Inflammatory macrophage treated with lipopolysaccharide for 4 hours (primary cell): ENCODE data around the gene UXS1.
A peak's percentile ranks its signal among the peaks of the same experiment; 100 is the strongest.

ENCODE experiments used
- DNase-seq: peaks from one replicate; pipeline ENCODE4 v3.0.0-alpha.2; 2020

The UXS1 gene

DNA sequence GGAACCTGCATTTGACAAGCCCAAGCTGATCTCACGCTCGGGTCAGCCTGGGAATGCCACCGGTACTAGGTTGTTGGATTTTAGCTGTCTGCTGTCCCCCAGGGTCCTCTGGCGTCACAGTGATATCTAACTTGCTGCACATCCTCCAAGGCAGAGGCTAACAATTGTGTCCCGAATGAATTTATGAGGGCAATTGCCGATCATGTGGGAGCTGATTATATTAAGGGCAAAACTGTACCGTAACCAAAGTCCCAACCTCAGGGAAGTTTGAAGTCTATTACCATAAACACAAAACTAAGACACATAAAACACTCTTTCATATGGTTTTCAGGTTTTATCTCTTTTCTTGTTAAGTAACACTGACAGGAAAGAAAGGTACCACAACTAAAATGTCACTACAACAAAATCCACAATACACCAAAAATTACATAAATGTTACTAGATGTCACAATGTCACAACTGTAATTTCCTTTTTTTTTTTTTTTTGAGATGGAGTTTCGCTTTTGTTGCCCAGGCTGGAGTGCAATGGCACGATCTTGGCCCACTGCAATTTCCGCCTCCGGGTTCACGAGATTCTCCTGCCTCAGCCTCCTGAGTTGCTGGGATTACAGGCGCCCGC is 6.7 kb downstream of the UXS1 start:
- DNase-seq, result peak; percentile 74

GRCh38 chr2:106185475-106186184 is 8.5 kb downstream of the UXS1 start:
- DNase-seq, result no peak

DNA sequence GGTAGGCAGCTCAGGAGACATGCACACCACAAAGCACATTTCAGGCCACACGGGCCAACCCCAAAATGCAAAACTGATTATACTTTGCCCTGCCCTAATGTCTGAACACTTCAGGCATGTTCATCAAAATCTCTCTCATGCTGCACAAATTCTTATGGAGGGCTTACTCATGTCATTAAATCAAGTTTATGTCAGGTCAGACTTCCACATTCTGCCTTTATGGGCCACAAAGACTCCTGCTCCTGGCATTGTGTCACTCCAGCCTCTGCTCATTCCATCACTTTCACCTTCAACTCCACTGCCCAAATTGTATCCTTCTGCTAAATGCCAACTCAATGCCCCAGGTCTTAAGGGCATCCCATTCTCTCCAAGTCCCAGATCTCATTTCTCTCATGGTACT is 9.2 kb downstream of the UXS1 start:
- no peak for DNase-seq

- peak; percentile 20 for DNase-seq
Observed at GRCh38 chr2:106184394-106184793, 9.7 kb downstream of the UXS1 start.

GRCh38 chr2:106183101-106183696 is 10.9 kb downstream of the UXS1 start:
- peak; percentile 4 for DNase-seq

DNA sequence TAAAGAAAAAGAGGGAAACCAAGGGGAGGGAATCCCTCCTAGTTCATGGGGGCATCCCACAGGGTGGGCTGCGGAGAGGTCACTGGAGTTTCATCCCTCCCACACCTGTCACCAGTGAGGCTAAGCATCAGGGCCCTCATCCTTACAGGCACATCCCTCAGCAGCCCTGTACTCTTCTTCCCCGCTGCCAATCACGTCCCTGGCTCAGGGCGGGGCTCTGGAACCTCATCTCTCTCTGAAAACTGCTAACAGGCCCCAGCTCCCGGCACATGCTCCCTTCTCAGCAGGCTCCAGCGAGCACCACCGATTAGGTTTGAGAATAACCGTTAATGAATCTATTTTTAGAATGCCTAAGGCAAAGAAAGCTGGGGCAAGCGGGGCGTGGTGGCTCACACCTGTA is 13.0 kb downstream of the UXS1 start:
- DNase-seq, result no peak

DNA sequence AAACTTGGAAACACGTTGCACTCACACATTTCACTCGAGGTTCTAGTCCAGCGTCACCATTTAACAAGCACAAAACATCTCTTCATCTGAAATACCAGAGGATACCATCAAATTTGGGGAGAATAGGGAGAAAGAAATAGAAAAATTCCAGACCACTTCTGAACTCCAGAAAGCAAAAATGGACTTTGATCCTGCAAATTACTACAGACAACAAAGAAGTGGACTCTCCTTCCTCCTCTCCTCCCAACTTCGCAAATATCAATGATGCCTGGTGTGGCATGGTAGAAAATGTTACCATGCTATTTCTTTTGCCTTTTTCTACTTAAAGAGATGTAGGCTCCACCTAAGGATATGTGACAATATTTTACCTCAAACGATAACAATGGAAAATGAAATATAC is 13.5 kb downstream of the UXS1 start:
- DNase-seq, result no peak

- DNase-seq, result no peak
Observed at GRCh38 chr2:106178716-106179115, 15.4 kb downstream of the UXS1 start.

GRCh38 chr2:106177581-106177980 is 16.5 kb downstream of the UXS1 start:
- DNase-seq, result no peak

DNA sequence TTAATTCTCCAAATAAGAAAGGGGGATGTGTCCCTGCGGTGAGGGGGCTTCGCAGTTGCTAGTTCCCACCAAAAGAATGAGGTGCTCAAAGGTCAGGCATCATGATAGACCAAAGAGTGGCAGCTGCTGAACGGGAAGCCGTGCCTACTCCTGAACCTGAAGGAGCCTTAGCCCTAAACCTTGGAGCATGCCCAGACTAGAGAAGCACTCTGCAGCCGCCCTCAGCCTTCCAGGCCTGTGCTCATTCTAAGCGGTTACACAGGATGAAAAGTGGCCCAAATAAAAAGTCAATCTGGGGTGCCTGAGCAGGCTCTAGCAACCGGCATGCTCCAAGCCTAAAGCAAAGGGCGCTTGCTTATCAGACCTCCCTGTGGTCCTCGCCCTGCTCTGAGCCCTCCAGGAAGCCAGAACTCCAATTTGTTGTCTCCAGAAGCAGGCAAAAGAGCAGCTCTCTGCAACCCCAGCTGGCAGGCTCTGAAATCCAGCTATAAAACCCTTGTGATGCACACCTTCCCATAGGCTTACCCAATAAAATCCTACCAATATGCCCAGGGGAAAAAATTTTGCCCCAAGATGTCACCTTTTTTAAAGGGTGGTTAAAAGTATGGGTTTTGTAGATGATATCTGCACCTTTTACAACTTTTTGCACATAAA is 17.5 kb downstream of the UXS1 start:
- no peak for DNase-seq

DNA sequence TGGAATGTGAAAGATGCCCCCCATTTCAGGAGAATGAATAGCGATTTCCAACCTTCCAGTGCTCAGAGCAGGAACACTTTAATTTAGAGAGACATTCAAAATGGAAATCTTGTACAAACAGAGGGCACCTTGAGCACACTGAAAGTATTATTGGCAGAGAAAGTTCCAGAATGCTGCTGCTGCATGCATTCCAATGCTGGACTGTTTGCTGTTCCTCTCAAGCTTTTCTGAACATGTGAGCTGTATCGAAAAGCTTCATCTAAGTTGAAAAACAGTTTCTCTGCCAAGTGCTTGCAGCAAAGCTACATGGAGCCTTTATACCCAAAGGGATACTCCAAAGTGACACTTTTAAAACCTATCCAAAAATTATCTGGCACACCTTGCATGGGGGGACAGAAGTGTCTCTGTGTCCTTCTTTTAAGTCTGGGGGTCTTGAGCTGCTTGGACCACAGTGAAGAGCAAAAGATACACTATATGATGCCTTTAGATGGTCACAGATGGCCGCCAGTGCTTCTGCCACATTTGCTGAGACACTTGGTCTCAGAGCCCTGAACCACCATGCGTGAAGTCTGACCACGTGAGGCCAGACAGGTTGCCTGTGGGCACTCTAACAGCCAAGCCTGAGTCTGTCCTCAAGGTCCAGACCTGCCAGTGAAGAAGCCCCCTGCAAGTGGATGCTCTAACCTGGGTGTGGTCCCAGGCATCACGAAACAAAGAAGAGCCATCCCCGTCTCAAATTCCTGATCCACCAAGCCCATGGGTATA is 18.8 kb downstream of the UXS1 start:
- no peak for DNase-seq

GRCh38 chr2:106174056-106174455 is 20.0 kb downstream of the UXS1 start:
- no peak for DNase-seq

DNA sequence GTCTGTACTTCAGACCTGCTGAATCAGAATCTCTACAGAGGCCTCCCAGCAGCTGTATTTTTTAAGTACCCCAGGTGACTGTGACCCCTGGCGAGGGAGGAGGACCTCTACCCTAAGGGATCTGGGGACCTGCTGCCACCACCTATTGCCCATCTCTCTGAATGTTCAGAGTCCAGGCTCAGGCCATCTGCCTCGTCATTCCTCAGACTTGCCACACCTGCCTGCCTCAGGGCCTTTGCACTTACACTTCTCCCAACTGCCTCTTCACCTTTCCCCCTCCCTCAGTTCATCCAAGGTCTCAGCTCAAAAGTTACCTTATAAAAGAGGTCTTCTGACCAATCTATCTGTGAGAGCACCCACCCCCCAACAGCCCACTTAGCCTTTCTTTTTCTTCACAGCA is 21.5 kb downstream of the UXS1 start:
- no peak for DNase-seq

GRCh38 chr2:106168657-106169056 is 25.4 kb downstream of the UXS1 start:
- peak; percentile 57 for DNase-seq

- DNase-seq, result no peak
Observed at GRCh38 chr2:106167067-106167466, 27.0 kb downstream of the UXS1 start.

DNA sequence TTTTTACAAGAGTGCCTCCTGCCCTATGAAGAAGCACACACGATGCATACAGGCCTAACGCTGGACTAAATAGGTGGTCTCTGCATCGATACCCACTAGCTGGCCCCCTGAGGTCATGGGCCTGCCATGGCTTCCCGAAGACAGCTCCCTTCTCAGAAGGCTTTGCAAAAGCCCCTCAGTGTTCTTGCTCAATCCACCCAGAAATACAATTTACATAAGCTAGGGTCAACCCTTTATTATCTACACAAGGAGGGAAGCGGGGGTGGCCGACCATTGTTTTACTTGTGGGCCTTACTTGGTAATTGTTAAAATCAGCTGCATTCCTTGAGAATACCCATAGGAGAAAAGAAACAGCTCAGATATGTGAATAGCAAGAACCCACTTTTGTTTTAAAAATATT is 28.5 kb downstream of the UXS1 start:
- no peak for DNase-seq

- no peak for DNase-seq
Observed at GRCh38 chr2:106165029-106165428, 29.1 kb downstream of the UXS1 start.

DNA sequence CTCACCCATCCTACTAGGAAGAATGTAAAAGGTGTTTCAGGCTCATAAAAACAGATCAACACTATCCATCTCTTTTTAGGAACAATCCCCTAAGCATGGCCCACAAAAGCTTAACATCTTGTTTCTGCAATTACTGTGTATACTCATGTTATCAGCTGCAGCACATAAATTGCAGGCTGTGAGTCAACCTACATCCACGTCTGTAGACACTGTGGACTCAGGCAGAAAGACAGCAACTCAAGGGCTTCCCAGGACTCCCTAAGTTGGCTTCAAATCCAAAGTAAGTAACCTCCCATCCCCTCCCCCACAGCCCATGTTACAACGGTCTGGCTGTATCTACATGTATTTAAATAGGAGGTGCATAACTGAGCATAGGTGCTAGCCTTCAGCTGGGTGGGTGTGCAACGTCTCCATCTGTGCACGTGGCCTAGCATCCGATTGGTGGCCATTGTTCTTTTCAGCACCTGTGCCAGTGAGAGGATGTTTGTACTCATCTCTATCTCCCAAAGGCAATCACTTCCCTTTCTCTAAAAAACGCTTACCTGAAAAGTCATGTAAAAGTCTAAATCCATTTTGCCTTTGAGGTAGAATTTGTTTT is 30.1 kb downstream of the UXS1 start:
- DNase-seq, result no peak

DNA sequence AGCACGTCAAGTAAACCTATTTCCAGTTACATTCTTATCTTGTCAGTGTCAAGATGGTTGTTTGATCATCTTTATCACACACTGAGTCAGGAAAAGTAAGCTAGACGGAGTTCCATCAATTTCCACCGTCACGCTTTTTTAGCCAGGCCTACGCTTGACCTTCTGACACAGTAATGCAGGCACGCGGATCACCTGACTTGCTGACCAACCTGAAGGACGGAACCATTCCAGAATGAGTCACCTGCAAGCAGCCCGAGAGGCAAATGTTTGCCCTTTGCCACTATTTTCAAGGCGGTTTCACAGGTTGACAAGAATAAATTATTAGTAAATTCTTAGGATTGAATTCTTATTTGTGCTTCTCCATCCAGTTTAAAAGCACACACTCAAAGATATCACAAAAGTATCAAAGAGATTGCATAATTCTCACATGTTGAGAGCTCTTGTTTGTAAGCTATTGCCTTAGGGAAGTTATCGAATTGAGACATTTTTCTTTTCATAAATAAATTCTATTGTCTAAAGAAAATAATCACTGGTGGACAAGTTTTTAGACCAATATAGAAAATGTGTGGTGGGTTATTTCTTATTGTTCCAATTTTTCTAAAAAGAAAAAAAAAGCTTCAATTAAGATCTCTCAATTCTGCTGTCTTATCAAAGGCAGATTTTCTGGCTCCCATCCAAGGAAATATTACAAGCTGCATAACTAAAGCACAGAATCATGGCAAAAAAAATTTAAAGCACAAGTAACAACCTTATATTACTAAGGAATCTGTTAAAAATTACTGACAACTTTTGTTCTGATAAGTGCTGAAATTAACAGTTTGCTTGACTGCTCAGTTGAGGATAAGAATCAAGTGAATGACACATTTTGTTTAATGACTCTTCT is 31.9 kb downstream of the UXS1 start:
- no peak for DNase-seq

DNA sequence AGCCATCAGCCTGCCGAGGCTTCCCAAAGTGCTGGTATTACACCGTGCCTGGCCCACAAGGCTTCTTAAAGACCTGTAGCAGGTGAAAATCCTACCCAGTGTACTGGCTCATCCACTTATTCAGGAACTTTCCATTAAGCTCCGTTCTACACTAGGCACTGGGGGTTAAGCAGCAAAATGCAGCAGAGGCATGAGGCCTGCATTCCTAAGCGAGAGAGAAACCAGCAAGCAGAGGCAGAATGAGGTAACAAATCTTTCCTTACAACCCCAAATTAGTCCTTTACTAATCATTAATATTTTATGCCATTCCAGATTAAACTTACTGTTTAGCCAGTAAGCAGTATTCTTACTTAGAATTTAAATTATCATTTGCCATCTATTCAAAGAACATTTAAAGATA is 32.8 kb downstream of the UXS1 start:
- DNase-seq, result no peak

GRCh38 chr2:106160786-106161261 is 33.3 kb downstream of the UXS1 start:
- peak; percentile 25 for DNase-seq
